Activated effector memory CD4-positive, alpha-beta T cell treated with anti-CD3 and anti-CD28 coated beads, Interleukin-2, amount 50 U/mL, for 16 hours (primary cell): Measurements from ENCODE around the gene CCDC197.
A peak's percentile ranks its signal among the peaks of the same experiment; 100 is the strongest.

ENCODE experiments used
- DNase-seq: peaks from one replicate; pipeline ENCODE4 v3.0.0-alpha.2; 2020

CCDC197 gene

GRCh38 chr14:93980456-93981201, 16.5 kb upstream of the CCDC197 start:
- no peak for DNase-seq

GRCh38 chr14:93981316-93982229, 15.5 kb upstream of the CCDC197 start:
- no peak for DNase-seq

GRCh38 chr14:93982230-93983007, 14.7 kb upstream of the CCDC197 start:
- DNase-seq = no peak

- no peak for DNase-seq
These were observed 13.0 kb upstream of the CCDC197 start for GRCh38 chr14:93984070-93984469.

- no peak for DNase-seq
These were observed 12.1 kb upstream of the CCDC197 start for GRCh38 chr14:93984987-93985410.

- no peak for DNase-seq
These were observed 10.1 kb upstream of the CCDC197 start for GRCh38 chr14:93986955-93987354.

GRCh38 chr14:93987376-93987775, 9.7 kb upstream of the CCDC197 start:
- DNase-seq = no peak

- DNase-seq = no peak
These were observed 9.2 kb upstream of the CCDC197 start for GRCh38 chr14:93987815-93988476.

- no peak for DNase-seq
These were observed 7.2 kb upstream of the CCDC197 start for GRCh38 chr14:93989939-93990338.

- DNase-seq = no peak
These were observed 5.9 kb upstream of the CCDC197 start for GRCh38 chr14:93991212-93991611.

- no peak for DNase-seq
These were observed 5.5 kb upstream of the CCDC197 start for GRCh38 chr14:93991649-93992048.

GRCh38 chr14:93993382-93993781, 3.7 kb upstream of the CCDC197 start:
- no peak for DNase-seq

GRCh38 chr14:93994919-93995682, 2.0 kb upstream of the CCDC197 start:
- peak; percentile 88 for DNase-seq

GRCh38 chr14:93996130-93996695, 888 bp upstream of the CCDC197 start:
- DNase-seq = no peak

GRCh38 chr14:93997916-93998870, 1.1 kb downstream of the CCDC197 start:
- DNase-seq = no peak

GRCh38 chr14:93998871-93999403, 1.8 kb downstream of the CCDC197 start:
- no peak for DNase-seq

- no peak for DNase-seq
These were observed 2.5 kb downstream of the CCDC197 start for GRCh38 chr14:93999573-93999972.

- no peak for DNase-seq
These were observed 3.2 kb downstream of the CCDC197 start for GRCh38 chr14:94000267-94000666.

GRCh38 chr14:94001016-94001415, 3.9 kb downstream of the CCDC197 start:
- no peak for DNase-seq
